ENCODE results near the gene SRD5A3.

DNA sequence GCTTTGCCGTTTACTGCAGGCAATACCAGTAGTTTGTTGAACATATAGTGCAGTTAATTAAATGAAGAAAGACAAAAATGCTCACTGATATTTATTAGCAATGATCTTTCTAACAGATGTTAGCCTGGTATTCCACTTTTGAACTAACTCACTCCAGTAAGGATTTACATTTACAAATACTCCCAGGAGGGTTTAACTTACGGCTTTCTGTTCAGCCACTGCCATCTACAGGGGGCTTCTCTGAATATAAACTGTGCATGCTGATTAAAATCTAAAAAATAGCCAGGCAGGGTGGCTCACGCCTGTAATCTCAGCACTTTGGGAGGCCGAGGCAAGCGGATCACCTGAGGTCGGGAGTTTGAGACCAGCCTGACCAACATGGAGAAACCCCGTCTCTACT lies 2.2 kb upstream of the SRD5A3 start:
- TF ChIP-seq POLR2AphosphoS5 (IDR thresholded peaks at IDR 0.05; ENCODE audit: insufficient read depth in 1 of 2, low read depth in 1 of 2) (no peak), POLR2A (IDR thresholded peaks at IDR 0.05) (no peak), CTCF (IDR thresholded peaks at IDR 0.05) (no peak)

Measured in vagina (tissue), 2 donors.